Measurements from ENCODE around the gene MXD1. TPM values are rescaled to one million over a fixed set of nuclear protein-coding genes. Genes with fewer than 3 reads are reported as not detected.

Gene MXD1
- total and polyA plus RNA-seq, 9 of the 15 experiments (the other 6 are each of a cell fraction or from before 2014, with no cell fraction given) = 6.7 to 35.9 (median 11.0) TPM

GRCh38 chr2:69893684-69894551 lies 21.0 kb upstream of the MXD1 start, which contains the start of gene SNRNP27 (continued):
- TF ChIP-seq MLLT1 (IDR thresholded peaks at IDR 0.05) (peak; percentile 51 to 75; a peak in 3 of 4 replicates), ZBTB7A (IDR thresholded peaks at IDR 0.05; ENCODE audit: borderline replicate concordance, control insufficient read depth, low read depth, low read length) (no peak), SNAPC5 (CRISPR knock-in tag; IDR thresholded peaks at IDR 0.05) (no peak), CC2D1A (IDR thresholded peaks at IDR 0.05) (peak; percentile 60; the same call in 1 of the 2 replicates), ASH1L (IDR thresholded peaks at IDR 0.05; ENCODE audit: borderline replicate concordance, low read depth, partially characterized antibody) (no peak), GTF2F1 (IDR thresholded peaks at IDR 0.05; ENCODE audit: low read depth, low read length) (peak; percentile 59; the same call in 1 of the 2 replicates), DLX4 (CRISPR knock-in tag; IDR thresholded peaks at IDR 0.05) (no peak), ZBTB40 (IDR thresholded peaks at IDR 0.05) (peak; percentile 99), ZBTB40 (CRISPR knock-in tag; IDR thresholded peaks at IDR 0.05) (no peak), TAL1 (IDR thresholded peaks at IDR 0.05) (peak; percentile 7), FOXP1 (CRISPR knock-in tag; IDR thresholded peaks at IDR 0.05) (no peak), NRF1 (conservative IDR thresholded peaks at IDR 0.05 in 1 of 2, IDR thresholded peaks at IDR 0.05 in 1 of 2) (no peak), E2F4 (CRISPR knock-in tag; IDR thresholded peaks at IDR 0.05; ENCODE audit: low read depth) (0 out of 2 replicates have a peak, but pooled peaks have one; percentile 36), TARDBP (IDR thresholded peaks at IDR 0.05) (peak; percentile 55; the same call in 1 of the 2 replicates), LARP7 (IDR thresholded peaks at IDR 0.05) (0 out of 2 replicates have a peak, but pooled peaks have one; percentile 65)

Measured in K562 (cell line).